DOHH2 (cell line): Measurements from ENCODE around the gene CA5A.
"Not testable (repeated sequence)": the region's sequence is repeated elsewhere in the genome, so short reads cannot be mapped to it uniquely, and the experiment has no call there.

Experiments
- EZH2phosphoT487 ChIP-seq: fragments of 200-600 bp; sonication (generic); IDR thresholded peaks from 2 replicates; pipeline ENCODE4 v1.6.1; 2017; ENCODE audit warnings: borderline replicate concordance, mild to moderate bottlenecking, antibody characterized with exemption, low read length, moderate library complexity, mixed read lengths
- TF ChIP-seq, protein P1 (sequence below): fragments of 200-600 bp; sonication (generic); IDR thresholded peaks from one replicate; pipeline ENCODE4 v1.5.1; 2014; ENCODE audit warnings: antibody characterized with exemption, mild to moderate bottlenecking, low read depth, low read length; ENCODE audit not compliant: poor library complexity, severe bottlenecking

- TF ChIP-seq, protein P1, sequence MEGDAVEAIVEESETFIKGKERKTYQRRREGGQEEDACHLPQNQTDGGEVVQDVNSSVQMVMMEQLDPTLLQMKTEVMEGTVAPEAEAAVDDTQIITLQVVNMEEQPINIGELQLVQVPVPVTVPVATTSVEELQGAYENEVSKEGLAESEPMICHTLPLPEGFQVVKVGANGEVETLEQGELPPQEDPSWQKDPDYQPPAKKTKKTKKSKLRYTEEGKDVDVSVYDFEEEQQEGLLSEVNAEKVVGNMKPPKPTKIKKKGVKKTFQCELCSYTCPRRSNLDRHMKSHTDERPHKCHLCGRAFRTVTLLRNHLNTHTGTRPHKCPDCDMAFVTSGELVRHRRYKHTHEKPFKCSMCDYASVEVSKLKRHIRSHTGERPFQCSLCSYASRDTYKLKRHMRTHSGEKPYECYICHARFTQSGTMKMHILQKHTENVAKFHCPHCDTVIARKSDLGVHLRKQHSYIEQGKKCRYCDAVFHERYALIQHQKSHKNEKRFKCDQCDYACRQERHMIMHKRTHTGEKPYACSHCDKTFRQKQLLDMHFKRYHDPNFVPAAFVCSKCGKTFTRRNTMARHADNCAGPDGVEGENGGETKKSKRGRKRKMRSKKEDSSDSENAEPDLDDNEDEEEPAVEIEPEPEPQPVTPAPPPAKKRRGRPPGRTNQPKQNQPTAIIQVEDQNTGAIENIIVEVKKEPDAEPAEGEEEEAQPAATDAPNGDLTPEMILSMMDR, result not testable (repeated sequence)
- not testable (repeated sequence) for TF ChIP-seq EZH2phosphoT487
Observed at GRCh38 chr16:87858151-87858993, 78.0 kb downstream of the CA5A start.
